Measurements from ENCODE around the gene CRIP2.

DNA sequence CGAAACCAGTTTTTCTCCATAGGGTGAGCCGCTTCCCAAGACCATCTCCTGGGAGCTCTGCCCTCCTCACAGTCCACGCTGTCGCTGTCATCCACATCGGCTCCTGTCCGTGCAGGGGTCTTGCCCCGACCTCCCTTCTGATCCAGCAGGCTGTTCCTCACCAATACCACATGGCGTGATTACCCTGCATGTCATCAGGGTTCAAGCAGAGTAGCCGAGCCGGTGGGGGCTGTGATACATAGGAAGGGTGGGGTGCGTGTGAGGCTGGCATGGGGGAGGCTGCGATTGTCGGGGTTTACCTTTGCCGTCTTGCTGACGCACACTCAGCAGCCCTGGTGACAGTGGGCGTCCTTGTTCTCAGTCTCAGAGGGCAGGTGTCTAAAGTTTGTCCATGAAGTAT, 33.4 kb downstream of the CRIP2 start:
- no peak for TF ChIP-seq POLR2A (IDR thresholded peaks at IDR 0.05)
- TF ChIP-seq, protein P1, sequence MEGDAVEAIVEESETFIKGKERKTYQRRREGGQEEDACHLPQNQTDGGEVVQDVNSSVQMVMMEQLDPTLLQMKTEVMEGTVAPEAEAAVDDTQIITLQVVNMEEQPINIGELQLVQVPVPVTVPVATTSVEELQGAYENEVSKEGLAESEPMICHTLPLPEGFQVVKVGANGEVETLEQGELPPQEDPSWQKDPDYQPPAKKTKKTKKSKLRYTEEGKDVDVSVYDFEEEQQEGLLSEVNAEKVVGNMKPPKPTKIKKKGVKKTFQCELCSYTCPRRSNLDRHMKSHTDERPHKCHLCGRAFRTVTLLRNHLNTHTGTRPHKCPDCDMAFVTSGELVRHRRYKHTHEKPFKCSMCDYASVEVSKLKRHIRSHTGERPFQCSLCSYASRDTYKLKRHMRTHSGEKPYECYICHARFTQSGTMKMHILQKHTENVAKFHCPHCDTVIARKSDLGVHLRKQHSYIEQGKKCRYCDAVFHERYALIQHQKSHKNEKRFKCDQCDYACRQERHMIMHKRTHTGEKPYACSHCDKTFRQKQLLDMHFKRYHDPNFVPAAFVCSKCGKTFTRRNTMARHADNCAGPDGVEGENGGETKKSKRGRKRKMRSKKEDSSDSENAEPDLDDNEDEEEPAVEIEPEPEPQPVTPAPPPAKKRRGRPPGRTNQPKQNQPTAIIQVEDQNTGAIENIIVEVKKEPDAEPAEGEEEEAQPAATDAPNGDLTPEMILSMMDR (IDR thresholded peaks at IDR 0.05) = no peak

Measured in right lobe of liver (tissue), 4 donors.